VCaP (cell line): Measurements from ENCODE around the gene NOP53.
A peak's percentile ranks its signal among the peaks of the same experiment; 100 is the strongest.

Source experiments
- H3K27ac ChIP-seq: fragments of 450-650 bp; 2 replicates; pipeline ENCODE4 v1.5.1; 2017
- TF ChIP-seq, protein P1 (sequence below): fragments of 450-650 bp; conservative IDR thresholded peaks from 2 replicates; pipeline ENCODE4 v1.5.1; 2017; ENCODE audit warnings: mild to moderate bottlenecking, moderate library complexity

NOP53 gene

DNA sequence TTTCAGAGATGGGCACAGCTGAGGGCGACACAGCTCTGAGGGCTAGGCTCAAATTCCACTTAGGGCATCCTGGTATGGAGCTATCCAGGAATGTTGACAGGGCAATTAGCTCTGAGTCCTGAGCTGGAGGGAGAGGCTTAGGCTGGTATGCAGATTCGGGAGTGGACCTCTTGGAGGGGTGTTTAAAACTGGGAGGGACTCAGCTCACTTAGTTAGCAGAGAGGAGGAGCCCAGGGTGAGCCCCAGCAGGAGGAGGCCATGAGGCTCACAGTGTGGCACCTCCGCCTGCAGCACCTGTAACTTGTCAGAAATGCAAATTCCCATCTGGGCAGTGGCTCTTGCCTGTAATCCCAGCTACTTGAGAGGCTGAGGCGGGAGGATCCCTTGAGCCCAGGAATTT lies 10.2 kb upstream of the NOP53 start:
- TF ChIP-seq, protein P1, sequence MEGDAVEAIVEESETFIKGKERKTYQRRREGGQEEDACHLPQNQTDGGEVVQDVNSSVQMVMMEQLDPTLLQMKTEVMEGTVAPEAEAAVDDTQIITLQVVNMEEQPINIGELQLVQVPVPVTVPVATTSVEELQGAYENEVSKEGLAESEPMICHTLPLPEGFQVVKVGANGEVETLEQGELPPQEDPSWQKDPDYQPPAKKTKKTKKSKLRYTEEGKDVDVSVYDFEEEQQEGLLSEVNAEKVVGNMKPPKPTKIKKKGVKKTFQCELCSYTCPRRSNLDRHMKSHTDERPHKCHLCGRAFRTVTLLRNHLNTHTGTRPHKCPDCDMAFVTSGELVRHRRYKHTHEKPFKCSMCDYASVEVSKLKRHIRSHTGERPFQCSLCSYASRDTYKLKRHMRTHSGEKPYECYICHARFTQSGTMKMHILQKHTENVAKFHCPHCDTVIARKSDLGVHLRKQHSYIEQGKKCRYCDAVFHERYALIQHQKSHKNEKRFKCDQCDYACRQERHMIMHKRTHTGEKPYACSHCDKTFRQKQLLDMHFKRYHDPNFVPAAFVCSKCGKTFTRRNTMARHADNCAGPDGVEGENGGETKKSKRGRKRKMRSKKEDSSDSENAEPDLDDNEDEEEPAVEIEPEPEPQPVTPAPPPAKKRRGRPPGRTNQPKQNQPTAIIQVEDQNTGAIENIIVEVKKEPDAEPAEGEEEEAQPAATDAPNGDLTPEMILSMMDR, result no peak
- no peak overlapping the region for H3K27ac ChIP-seq

DNA sequence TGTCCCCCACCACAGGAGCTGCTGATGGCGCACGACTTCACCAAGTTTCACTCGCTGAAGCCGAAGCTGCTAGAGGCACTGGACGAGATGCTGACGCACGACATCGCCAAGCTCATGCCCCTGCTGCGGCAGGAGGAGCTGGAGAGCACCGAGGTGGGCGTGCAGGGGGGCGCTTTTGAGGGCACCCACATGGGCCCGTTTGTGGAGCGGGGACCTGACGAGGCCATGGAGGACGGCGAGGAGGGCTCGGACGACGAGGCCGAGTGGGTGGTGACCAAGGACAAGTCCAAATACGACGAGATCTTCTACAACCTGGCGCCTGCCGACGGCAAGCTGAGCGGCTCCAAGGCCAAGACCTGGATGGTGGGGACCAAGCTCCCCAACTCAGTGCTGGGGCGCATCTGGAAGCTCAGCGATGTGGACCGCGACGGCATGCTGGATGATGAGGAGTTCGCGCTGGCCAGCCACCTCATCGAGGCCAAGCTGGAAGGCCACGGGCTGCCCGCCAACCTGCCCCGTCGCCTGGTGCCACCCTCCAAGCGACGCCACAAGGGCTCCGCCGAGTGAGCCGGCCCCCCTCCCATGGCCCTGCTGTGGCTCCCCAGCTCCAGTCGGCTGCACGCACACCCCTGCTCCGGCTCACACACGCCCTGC lies 4.4 kb upstream of the NOP53 start:
- no peak overlapping the region for H3K27ac ChIP-seq
- TF ChIP-seq, protein P1, result no peak

DNA sequence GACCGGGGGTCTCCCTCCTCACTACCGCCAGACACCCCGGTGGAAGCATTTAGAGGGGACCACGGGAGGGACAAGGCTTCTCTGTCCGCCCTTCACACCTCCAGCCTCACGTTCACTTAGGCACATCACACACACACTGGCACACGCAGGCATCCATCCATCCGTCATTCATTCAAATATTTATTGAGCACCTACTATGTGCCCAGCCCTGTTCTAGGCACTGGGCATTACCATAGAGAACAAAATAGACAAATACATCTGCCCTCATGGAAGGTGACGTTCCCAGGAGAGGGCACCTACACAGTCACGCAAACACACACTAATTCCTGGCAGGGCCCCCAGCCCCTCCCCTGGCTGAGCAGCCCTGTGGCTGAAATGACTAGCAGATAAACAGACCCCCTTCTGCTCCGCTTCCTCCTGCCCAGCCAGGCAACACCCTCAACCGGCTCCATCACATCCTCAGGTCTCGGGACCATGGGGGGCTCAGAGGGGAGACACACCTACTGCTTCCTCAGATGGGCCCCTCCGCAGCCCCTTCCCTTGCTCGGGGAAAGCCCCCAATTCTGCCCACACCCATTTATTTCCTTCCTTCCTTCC lies 3.7 kb upstream of the NOP53 start:
- no peak overlapping the region for H3K27ac ChIP-seq
- TF ChIP-seq, protein P1, result no peak

DNA sequence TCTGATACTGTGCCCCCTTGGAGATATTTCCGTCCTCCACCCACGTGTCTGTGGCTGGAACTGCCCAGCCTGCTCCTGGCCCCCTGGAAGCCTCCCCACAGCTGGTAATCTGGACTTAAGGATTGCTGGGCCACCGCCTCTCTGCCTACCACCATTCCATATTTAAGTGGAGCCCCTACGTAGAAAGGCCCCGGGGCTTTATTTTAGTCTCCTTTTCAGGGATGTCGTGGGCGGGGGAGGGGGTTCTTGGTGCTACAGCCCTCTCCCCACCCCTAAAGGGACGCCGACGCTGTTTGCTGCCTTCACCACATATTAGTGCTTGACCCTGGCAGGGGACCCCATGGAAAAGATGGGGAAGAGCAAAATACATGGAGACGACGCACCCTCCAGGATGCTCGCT lies 2.7 kb upstream of the NOP53 start:
- H3K27ac ChIP-seq, result peak overlapping the region; percentile 67
- TF ChIP-seq, protein P1, result no peak

DNA sequence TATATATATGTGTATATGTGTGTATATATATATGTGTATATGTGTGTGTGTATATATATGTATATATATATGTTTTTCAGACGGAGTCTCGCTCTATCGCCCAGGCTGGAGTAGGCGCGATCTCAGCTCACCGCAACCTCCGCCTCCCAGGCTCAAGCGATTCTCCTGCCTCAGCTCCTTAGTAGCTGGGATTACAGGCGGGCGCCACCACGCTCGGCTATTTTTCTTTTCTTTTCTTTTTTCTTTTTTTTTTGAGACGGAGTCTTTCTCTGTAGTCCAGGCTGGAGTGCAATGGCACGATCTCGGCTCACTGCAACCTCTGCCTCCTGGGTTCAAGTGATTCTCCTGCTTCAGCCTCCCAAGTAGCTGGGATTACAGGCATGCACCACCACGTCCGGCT lies 783 bp downstream of the NOP53 start:
- peak overlapping the region; percentile 94 for H3K27ac ChIP-seq

DNA sequence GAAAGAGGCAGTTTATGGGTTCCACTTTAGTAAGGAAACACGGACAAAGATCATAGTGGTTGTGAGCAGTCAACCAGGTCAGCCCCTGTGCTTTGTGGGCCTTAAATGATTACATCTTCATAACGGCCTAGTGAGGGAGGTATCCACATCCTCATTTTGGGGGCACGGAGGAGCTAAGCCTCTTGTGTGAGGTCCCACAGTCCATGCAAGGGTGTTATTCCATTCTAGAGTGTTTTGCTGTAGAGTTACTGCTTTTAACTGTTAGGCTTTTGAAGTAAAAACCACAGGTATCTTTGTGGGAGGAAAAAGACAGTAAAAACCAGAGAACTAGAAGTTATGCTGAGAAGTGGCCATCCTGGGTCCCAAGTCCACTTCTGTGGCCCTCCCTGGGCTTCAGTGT lies 4.0 kb downstream of the NOP53 start:
- TF ChIP-seq, protein P1, result no peak
- H3K27ac ChIP-seq, result no peak overlapping the region

DNA sequence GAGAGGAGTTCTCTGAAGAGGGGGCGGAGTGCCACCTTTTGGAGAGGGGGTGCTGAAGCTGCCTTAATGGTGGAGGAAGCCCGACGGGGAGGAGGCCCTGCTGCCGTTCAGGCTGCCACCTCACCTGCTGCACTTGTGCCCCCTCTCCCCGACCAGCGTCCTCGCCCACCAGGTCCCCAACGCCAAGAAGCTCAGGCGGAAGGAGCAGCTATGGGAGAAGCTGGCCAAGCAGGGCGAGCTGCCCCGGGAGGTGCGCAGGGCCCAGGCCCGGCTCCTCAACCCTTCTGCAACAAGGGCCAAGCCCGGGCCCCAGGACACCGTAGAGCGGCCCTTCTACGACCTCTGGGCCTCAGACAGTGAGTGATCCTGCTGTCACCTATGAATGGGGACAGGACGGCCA lies 5.4 kb downstream of the NOP53 start:
- TF ChIP-seq, protein P1, result no peak
- H3K27ac ChIP-seq, result no peak overlapping the region

DNA sequence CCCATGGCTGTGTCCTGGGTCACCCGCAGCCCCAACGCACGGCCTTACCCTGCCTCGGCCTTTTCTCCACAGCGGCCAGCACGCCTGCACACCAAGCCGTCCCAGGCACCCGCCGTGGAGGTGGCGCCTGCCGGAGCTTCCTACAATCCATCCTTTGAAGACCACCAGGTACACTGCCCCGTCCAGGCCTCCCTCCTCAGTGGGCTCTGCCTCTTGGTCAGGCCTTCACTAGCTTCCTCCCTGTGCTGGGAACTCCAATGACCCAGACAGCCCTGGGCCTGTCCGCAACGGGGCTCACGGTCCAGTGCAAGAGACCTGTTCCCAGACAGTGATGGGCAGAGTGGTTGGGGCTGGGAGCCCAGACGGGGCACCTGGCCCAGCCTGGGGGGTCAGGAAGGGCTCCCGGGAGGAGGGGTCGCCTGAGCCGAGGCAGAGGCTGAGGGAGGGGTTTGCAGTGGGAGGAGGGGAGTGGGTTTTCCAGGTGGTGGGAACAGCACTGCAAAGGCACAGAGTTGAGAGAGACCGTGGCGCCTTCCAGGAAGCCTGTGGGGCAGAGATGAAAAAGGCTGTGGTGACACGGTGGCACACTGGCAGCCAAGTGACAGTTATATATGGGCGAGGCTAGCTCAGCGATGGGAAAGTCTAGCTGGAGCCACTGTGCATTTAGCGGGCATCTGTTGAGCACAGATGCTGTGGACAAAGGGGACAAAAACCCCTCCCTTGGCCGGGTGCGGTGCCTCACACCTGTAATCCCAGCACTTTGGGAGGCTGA lies 7.3 kb downstream of the NOP53 start:
- TF ChIP-seq, protein P1, result no peak
- H3K27ac ChIP-seq, result no peak overlapping the region
